Measurements from ENCODE around the gene RAB36.

DNA sequence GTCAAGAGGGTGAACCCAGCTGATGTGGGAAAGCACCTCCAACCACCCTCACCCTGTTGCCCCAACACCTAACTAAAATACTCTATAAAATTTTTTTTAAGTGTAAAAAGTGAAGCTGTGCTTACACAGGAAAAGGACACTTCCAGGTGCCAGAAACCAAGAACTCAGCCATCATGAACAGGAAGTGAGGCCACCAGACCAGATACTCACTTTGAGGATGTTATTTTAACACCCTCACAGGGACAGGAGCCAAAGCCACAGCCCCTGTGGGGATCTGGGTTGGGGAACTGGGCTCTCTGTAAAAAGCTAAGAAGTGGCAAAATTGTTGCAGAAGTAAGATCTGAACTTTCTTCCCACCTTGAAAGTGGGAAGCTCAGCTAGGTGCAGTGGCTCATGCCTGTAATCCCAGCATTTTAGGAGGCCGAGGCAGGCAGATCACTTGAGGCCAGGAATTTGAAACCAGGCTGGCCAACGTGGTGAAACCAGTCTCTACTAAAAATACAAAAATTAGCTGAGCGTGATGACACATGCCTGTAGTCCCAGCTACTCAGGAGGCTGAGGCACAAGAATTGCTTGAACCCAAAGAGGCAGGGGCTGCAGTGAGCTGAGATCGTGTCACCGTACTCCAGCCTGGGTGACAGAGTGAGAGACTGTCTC is 7.2 kb upstream of the RAB36 start:
- TF ChIP-seq POLR2A (IDR thresholded peaks at IDR 0.05; ENCODE audit: low read length) = no peak
- TF ChIP-seq GATA1 (IDR thresholded peaks at IDR 0.05; ENCODE audit: low read depth, low read length) = no peak

Measured in erythroblast (primary cell).